ENCODE results near the gene NOL11. TPM values are rescaled to one million over a fixed set of nuclear protein-coding genes. Genes with fewer than 3 reads are reported as not detected.
A peak's percentile ranks its signal among the peaks of the same experiment; 100 is the strongest.

Gene NOL11
- total RNA-seq, 1 donor from 2014 or later: 33.7 TPM

DNA sequence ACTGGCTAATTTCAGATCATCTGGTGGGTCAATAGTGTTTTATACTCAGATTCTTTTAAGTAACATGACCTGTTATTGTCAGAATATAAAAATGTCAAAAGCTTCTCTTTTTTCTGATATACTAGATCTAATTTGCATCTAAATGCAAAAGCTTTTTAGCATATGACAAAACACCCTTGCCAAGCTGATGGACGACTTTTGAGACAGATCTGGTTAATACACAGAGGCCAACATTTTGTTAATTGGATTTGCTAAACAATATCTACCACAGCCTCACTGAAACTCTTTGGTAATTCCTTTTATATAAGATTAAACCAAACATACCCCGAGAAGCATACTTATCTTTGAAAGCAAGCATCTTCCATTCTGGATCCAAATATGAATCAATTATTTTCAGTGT, 10.3 kb upstream of the NOL11 start:
- TF ChIP-seq, protein P1, sequence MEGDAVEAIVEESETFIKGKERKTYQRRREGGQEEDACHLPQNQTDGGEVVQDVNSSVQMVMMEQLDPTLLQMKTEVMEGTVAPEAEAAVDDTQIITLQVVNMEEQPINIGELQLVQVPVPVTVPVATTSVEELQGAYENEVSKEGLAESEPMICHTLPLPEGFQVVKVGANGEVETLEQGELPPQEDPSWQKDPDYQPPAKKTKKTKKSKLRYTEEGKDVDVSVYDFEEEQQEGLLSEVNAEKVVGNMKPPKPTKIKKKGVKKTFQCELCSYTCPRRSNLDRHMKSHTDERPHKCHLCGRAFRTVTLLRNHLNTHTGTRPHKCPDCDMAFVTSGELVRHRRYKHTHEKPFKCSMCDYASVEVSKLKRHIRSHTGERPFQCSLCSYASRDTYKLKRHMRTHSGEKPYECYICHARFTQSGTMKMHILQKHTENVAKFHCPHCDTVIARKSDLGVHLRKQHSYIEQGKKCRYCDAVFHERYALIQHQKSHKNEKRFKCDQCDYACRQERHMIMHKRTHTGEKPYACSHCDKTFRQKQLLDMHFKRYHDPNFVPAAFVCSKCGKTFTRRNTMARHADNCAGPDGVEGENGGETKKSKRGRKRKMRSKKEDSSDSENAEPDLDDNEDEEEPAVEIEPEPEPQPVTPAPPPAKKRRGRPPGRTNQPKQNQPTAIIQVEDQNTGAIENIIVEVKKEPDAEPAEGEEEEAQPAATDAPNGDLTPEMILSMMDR (conservative IDR thresholded peaks at IDR 0.05; ENCODE audit: low read depth, low read length): no peak
- no peak overlapping the region for H3K4me3 ChIP-seq (ENCODE audit: low read depth, low read length)
- no peak for DNase-seq (ENCODE audit: low read depth)

DNA sequence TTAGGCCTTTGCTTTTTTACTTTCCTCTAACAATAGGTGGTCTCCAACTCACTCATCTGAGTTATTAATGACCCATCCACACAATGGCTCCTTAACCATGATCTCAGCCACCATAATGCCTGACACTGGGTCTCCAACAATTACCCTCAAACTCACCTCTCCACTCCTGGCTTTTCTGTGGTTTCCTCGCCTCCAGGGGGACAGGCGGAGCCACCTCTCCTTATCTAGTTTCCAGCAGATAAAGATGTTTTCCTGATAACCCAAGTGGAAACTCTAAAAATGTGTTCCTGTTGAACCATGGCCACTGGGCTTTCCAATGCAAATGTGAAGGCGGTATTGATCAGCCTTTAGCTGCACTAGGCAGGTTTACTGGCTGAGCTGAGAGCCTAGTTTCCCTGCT, 9.4 kb upstream of the NOL11 start:
- DNase-seq (ENCODE audit: low read depth): no peak

DNA sequence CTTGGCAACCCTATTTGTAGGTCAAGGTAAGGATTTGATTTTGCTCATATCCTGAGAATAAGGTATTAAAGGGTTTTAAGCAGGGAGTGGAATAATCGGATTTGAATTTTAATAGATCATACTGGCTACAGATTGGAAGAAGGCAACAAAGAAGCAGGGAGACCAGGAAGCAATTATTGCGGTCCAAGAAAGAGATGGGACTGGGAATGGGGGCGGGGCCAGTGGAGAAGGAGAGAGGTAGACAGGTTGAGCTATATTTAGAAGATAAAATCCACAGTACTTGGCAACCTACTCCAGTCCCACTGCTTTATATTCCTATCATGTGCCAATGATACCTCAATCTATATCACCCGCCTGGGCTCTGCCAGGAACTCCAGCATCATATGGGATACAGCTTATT, 5.8 kb upstream of the NOL11 start:
- DNase-seq (ENCODE audit: low read depth): no peak
- H3K4me3 ChIP-seq (ENCODE audit: low read depth, low read length): no peak overlapping the region
- TF ChIP-seq, protein P1 (conservative IDR thresholded peaks at IDR 0.05; ENCODE audit: low read depth, low read length): no peak

More for the DNA sequence above, 9.4 kb upstream of the NOL11 start:
- no peak overlapping the region for H3K4me3 ChIP-seq (ENCODE audit: low read depth, low read length)
- TF ChIP-seq, protein P1 (conservative IDR thresholded peaks at IDR 0.05; ENCODE audit: low read depth, low read length): no peak

DNA sequence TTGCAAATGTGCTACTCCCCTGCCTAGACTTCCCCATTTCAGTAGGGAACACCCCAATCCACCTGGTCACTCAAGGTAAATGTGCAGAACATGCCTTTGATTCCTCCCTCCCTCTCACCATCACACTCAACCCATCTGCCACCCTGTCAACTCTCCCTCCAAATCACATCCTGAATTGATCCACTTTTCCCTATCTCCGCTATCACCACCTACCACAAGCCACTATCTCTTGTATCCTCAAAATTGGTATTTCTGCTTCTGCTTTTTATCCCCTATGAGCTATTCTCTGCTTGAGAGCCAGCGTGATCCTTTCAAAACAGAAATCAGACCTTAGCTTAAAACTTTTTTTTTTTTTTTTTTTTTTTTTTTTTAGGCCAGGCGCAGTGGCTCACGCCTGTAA, 5.4 kb upstream of the NOL11 start:
- DNase-seq (ENCODE audit: low read depth): no peak
- TF ChIP-seq, protein P1 (conservative IDR thresholded peaks at IDR 0.05; ENCODE audit: low read depth, low read length): no peak
- H3K4me3 ChIP-seq (ENCODE audit: low read depth, low read length): no peak overlapping the region

DNA sequence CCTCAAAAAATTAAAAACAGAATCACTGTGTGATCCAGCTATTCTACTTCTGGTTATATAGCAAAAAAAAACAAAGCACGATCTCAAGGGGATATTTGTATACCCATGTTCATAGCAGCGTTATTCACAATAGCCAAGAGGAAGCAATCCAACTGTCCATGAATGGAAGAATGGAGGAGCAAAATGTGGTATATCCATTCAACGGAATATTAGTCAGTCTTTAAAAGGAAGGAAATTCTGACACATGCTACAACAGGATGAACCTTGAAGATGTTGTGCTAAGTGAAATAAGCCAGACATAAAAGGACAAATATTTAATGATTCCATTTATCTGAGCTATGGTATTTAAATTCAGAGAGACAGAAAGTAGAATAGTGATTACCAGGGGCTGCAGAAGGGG, 4.6 kb upstream of the NOL11 start:
- TF ChIP-seq, protein P1 (conservative IDR thresholded peaks at IDR 0.05; ENCODE audit: low read depth, low read length): no peak
- no peak for DNase-seq (ENCODE audit: low read depth)
- H3K4me3 ChIP-seq (ENCODE audit: low read depth, low read length): no peak overlapping the region

DNA sequence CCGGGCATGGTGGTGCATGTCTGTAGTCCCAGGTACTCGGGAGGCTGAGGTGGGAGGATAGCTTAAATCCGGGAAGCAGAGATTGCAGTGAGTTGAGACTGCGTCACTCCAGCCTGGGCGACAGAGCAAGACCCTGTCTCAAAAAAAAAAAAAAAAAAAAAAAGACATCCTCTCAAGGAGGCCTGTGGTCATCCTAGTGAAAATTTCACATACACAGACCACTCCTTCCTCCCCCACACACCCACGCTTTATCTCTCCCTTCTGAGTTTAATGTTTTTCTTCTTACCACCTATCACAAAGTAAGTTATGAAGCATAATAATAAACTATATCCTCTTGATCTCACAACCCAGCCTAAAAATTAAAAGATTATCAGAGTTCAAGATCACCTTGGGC, 1.3 kb upstream of the NOL11 start:
- no peak for DNase-seq (ENCODE audit: low read depth)
- TF ChIP-seq, protein P1 (conservative IDR thresholded peaks at IDR 0.05; ENCODE audit: low read depth, low read length): no peak
- peak overlapping the region; percentile 94 for H3K4me3 ChIP-seq (ENCODE audit: low read depth, low read length)

DNA sequence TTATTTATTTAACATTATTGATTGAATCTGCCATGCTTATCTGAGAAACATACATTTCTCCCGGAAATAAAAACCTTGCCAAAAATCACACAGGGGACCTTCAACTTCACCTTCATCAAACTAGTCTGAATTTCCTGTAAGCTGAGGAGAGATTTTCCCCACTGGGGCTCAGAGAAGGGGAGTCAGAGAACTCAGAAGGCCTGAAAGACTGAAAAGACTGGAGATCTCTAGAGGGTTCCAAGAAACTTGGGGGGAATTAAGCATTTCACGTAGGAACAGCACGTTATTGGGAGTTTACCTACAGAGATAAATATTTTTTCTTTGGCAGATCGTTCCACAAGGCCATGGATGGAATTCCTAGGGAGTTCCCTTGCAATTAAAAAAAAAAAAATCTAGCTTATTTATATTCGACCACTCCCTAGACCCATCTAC, 528 bp upstream of the NOL11 start:
- TF ChIP-seq, protein P1 (conservative IDR thresholded peaks at IDR 0.05; ENCODE audit: low read depth, low read length): no peak
- DNase-seq (ENCODE audit: low read depth): no peak

More for the DNA sequence above, 528 bp upstream of the NOL11 start:
- peak overlapping the region; percentile 94 for H3K4me3 ChIP-seq (ENCODE audit: low read depth, low read length)
